Natural killer cell treated with Interleukin-12 subunit alpha and Interleukin-12 subunit beta and Interleukin-15 and Interleukin-18, amount 100 ng/mL, for 72 hours (primary cell): Measurements from ENCODE around the gene ZBTB44. TPM values are rescaled to one million over a fixed set of nuclear protein-coding genes. Genes with fewer than 3 reads are reported as not detected.
"Not testable (repeated sequence)": the region's sequence is repeated elsewhere in the genome, so short reads cannot be mapped to it uniquely, and the experiment has no call there.

Source experiments
- ATAC-seq, 2 donors: fragments of 150-1000 bp; cut with Tn5 transposase in 1 of 2; sonication (Bioruptor Pico), chemical (Tn5 transposase) in 1 of 2; 2 replicates each; pipeline ENCODE4 v1.10.0; 2021
- DNase-seq: peaks from one replicate; pipeline ENCODE4 v3.0.0; 2022; ENCODE audit warnings: low spot score
- H3K27ac Mint-ChIP-seq, 2 donors: 1 replicate in 1 of 2; 2 replicates in 1 of 2; pipeline ENCODE4 v1.8.0; 2022; ENCODE audit warnings: mixed read lengths in 2 of 2, mild to moderate bottlenecking in 1 of 2, moderate library complexity in 1 of 2
- H3K27me3 Mint-ChIP-seq, 2 donors: 1 replicate in 1 of 2; 2 replicates in 1 of 2; pipeline ENCODE4 v1.8.0; 2022; ENCODE audit warnings: mixed read lengths in 2 of 2
- H3K36me3 Mint-ChIP-seq: one replicate; pipeline ENCODE4 v1.8.0; 2022; ENCODE audit warnings: mixed read lengths
- H3K4me1 Mint-ChIP-seq, 2 donors: 1 replicate in 1 of 2; 2 replicates in 1 of 2; pipeline ENCODE4 v1.8.0; 2022; ENCODE audit warnings: low read depth in 2 of 2, mixed read lengths in 2 of 2, mild to moderate bottlenecking in 1 of 2
- H3K4me3 Mint-ChIP-seq: one replicate; pipeline ENCODE4 v1.8.0; 2022; ENCODE audit warnings: mixed read lengths
- H3K9me3 Mint-ChIP-seq: 2 replicates; pipeline ENCODE4 v1.8.0; 2022; ENCODE audit warnings: mixed read lengths
- total RNA-seq, 2 donors: library from RNA; stranded (reverse); gene quantifications; one replicate each; pipeline ENCODE4 v1.2.3, GENCODE V29; 2022

Gene ZBTB44
- 10 to 100 TPM; 28.5 to 48.5 TPM for total RNA-seq

- Mint-ChIP-seq H3K4me3 (peak within 1 kb of the TSS; percentile 98), H3K27ac (peak within 1 kb of the TSS; percentile 94 to 95), H3K36me3 (no peaks in the 10 kb centered on the region), H3K4me1 (peaks cover 27 to 31% of the 10 kb centered on the region in 2 donors), H3K9me3 (no peaks in the 10 kb centered on the region), H3K27me3 (no peaks in the 10 kb centered on the region)
- ATAC-seq (peak; percentile 91 to 94), DNase-seq (peak; percentile 91)
Observed at GRCh38 chr11:130314750-130315285, at the start of gene ZBTB44. TSS of gene ZBTB44 (minus strand) at chr11:130314917. CDS start at chr11:130261873, 53,044 bp downstream.

GRCh38 chr11:130359419-130359818, 44.7 kb upstream of the ZBTB44 start:
- Mint-ChIP-seq H3K4me1 (no peaks in the 10 kb centered on the region), H3K27ac (no peak overlapping the region), H3K4me3 (no peak overlapping the region), H3K36me3 (peaks cover 27% of the 10 kb centered on the region), H3K27me3 (no peaks in the 10 kb centered on the region), H3K9me3 (peaks cover 14% of the 10 kb centered on the region)
- DNase-seq (no peak), ATAC-seq (no peak)

GRCh38 chr11:130358398-130358797, 43.7 kb upstream of the ZBTB44 start:
- Mint-ChIP-seq H3K27ac (no peak overlapping the region), H3K4me3 (no peak overlapping the region), H3K27me3 (no peaks in the 10 kb centered on the region), H3K4me1 (no peaks in the 10 kb centered on the region), H3K36me3 (peaks cover 37% of the 10 kb centered on the region), H3K9me3 (peaks cover 14% of the 10 kb centered on the region)
- DNase-seq (no peak), ATAC-seq (no peak)

GRCh38 chr11:130347261-130347660, 32.5 kb upstream of the ZBTB44 start:
- Mint-ChIP-seq H3K4me1 (peaks cover 7 to 8% of the 10 kb centered on the region in 2 donors), H3K36me3 (no peaks in the 10 kb centered on the region), H3K9me3 (peaks cover 7% of the 10 kb centered on the region), H3K4me3 (no peak overlapping the region), H3K27me3 (no peaks in the 10 kb centered on the region), H3K27ac (no peak overlapping the region)
- DNase-seq (no peak), ATAC-seq (no peak)

- Mint-ChIP-seq H3K36me3 (peaks cover 8% of the 10 kb centered on the region), H3K4me1 (peaks cover 24 to 27% of the 10 kb centered on the region in 2 donors), H3K4me3 (no peak overlapping the region), H3K27ac (no peak overlapping the region), H3K9me3 (peaks cover 11% of the 10 kb centered on the region), H3K27me3 (no peaks in the 10 kb centered on the region)
- DNase-seq (no peak), ATAC-seq (no peak)
Observed at GRCh38 chr11:130344841-130345240, 30.1 kb upstream of the ZBTB44 start.

GRCh38 chr11:130340671-130341319, 26.1 kb upstream of the ZBTB44 start:
- ATAC-seq: peak; percentile 95 to 96
- Mint-ChIP-seq H3K4me1 (peaks cover 38 to 39% of the 10 kb centered on the region in 2 donors), H3K36me3 (peaks cover 19% of the 10 kb centered on the region), H3K4me3 (peak overlapping the region; percentile 66), H3K27ac (peak overlapping the region; percentile 41 to 79), H3K27me3 (no peaks in the 10 kb centered on the region), H3K9me3 (peaks cover 11% of the 10 kb centered on the region)
- peak; percentile 70 for DNase-seq

GRCh38 chr11:130338667-130339066, 23.9 kb upstream of the ZBTB44 start:
- Mint-ChIP-seq H3K27ac (peak overlapping the region; percentile 36 to 44), H3K4me3 (no peak overlapping the region)

GRCh38 chr11:130337281-130338089, 22.8 kb upstream of the ZBTB44 start:
- Mint-ChIP-seq H3K4me3 (peak overlapping the region; percentile 44), H3K4me1 (peaks cover 31 to 33% of the 10 kb centered on the region in 2 donors), H3K9me3 (peaks cover 4% of the 10 kb centered on the region), H3K27me3 (no peaks in the 10 kb centered on the region), H3K36me3 (peaks cover 19% of the 10 kb centered on the region), H3K27ac (peak overlapping the region; percentile 9 to 36)
- no peak for ATAC-seq
- no peak for DNase-seq

More at GRCh38 chr11:130338667-130339066, 23.9 kb upstream of the ZBTB44 start:
- H3K9me3 Mint-ChIP-seq: peaks cover 7% of the 10 kb centered on the region
- H3K27me3 Mint-ChIP-seq: no peaks in the 10 kb centered on the region
- peaks cover 19% of the 10 kb centered on the region for H3K36me3 Mint-ChIP-seq
- DNase-seq (no peak), ATAC-seq (no peak)
- H3K4me1 Mint-ChIP-seq: peaks cover 35 to 38% of the 10 kb centered on the region in 2 donors

- ATAC-seq, H3K4me3 Mint-ChIP-seq, H3K9me3 Mint-ChIP-seq, H3K27me3 Mint-ChIP-seq, H3K27ac Mint-ChIP-seq, DNase-seq: not testable (repeated sequence)
- Mint-ChIP-seq H3K4me1 (peaks cover 11 to 21% of the 10 kb centered on the region in 2 donors), H3K36me3 (peaks cover 11% of the 10 kb centered on the region)
Observed at GRCh38 chr11:130331397-130331796, 16.7 kb upstream of the ZBTB44 start.

GRCh38 chr11:130330101-130330684, 15.5 kb upstream of the ZBTB44 start:
- Mint-ChIP-seq H3K4me3 (no peak overlapping the region), H3K27ac (no peak overlapping the region), H3K9me3 (no peaks in the 10 kb centered on the region), H3K27me3 (no peaks in the 10 kb centered on the region), H3K4me1 (peaks cover 11 to 21% of the 10 kb centered on the region in 2 donors), H3K36me3 (peaks cover 11% of the 10 kb centered on the region)
- DNase-seq (no peak), ATAC-seq (no peak)

- Mint-ChIP-seq H3K4me1 (peaks cover 11 to 21% of the 10 kb centered on the region in 2 donors), H3K27ac (no peak overlapping the region)
- no peak for ATAC-seq
Observed at GRCh38 chr11:130328420-130328819, 13.7 kb upstream of the ZBTB44 start.

GRCh38 chr11:130327716-130328115, 13.0 kb upstream of the ZBTB44 start:
- DNase-seq (no peak), ATAC-seq (no peak)
- Mint-ChIP-seq H3K27ac (no peak overlapping the region), H3K36me3 (peaks cover 11% of the 10 kb centered on the region), H3K27me3 (no peaks in the 10 kb centered on the region), H3K4me1 (peaks cover 11 to 21% of the 10 kb centered on the region in 2 donors), H3K4me3 (no peak overlapping the region), H3K9me3 (no peaks in the 10 kb centered on the region)

More at GRCh38 chr11:130328420-130328819, 13.7 kb upstream of the ZBTB44 start:
- peaks cover 11% of the 10 kb centered on the region for H3K36me3 Mint-ChIP-seq
- no peaks in the 10 kb centered on the region for H3K27me3 Mint-ChIP-seq
- H3K4me3 Mint-ChIP-seq: no peak overlapping the region
- H3K9me3 Mint-ChIP-seq: no peaks in the 10 kb centered on the region
- no peak for DNase-seq

GRCh38 chr11:130325691-130326090, 11.0 kb upstream of the ZBTB44 start:
- peaks cover 11 to 21% of the 10 kb centered on the region in 2 donors for H3K4me1 Mint-ChIP-seq
- no peak for ATAC-seq
- H3K27me3 Mint-ChIP-seq: no peaks in the 10 kb centered on the region
- no peak for DNase-seq
- H3K27ac Mint-ChIP-seq: peak overlapping the region in 1 of 2 donors; percentile 35
- H3K4me3 Mint-ChIP-seq: no peak overlapping the region
- H3K9me3 Mint-ChIP-seq: peaks cover 5% of the 10 kb centered on the region
- peaks cover 22% of the 10 kb centered on the region for H3K36me3 Mint-ChIP-seq
